Colon (tissue), 2 donors: ENCODE results near the gene APEX1.

Experiments used
- FAIRE-seq: peaks from 2 replicates; lab custom pipeline; 2012; peaks lifted over from hg19 to GRCh38; lab: Jason Lieb, UNC
- donor health status: control.
- donor health status: control.

APEX1 gene

DNA sequence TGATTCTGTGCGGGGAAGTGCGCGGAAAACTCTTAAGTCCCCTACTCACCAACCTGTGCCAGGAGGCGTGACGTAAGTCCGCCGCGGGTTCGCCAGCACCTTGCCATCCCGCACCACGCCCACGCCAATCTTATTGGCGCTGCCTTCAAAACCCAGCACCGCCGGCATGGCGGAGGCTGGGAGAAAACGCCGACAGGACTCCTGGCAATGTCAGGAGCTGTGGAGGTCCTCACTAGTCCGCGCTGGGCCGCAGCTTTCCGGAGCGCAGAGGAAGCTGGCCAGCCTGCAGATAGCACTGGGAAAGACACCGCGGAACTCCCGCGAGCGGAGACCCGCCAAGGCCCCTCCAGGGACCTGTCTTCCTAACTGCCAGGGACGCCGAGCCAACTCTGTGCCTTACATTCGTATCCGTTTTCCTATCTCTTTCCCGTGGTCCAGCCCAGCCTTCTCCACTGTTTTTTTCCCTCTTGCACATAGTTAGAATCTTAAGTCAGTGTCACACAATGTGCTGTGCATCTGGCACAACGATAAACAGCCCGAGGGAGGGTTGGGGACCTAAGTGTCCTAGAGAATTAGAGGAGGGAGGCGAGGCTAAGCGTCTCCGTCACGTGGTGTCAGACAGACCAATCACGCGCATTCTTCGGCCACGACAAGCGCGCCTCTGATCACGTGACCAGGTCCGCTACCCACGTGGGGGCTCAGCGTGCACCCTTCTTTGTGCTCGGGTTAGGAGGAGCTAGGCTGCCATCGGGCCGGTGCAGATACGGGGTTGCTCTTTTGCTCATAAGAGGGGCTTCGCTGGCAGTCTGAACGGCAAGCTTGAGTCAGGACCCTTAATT is at the start of gene APEX1, which contains the start of gene OSGEP:
APEX1 (plus strand) TSS at position 711 of the 839 bp plus-strand sequence. CDS start 420 bp downstream, outside the sequence.
OSGEP (minus strand) TSS at position 297 of the 839 bp plus-strand sequence; CDS start at position 168, 129 bp downstream.
- peak; percentile 53 for FAIRE-seq

DNA sequence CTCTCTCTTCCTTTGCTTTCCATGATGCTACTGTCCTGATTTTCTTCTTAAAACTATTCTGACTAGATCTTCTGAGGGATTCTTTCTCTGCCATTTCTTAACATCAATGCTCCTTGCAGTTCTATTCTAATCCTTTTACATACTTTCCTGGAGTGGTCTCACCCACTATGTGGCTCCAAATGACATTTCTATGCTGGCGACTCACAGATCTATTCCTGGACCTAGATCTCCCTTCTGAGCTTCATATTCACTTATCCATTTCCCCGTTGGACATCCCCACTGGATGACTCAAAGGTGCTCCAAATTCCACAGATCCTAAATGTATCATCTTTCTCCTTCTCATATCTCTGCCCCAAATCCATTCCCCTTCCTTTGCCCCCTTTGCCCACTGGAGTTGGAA is 45.8 kb upstream of the APEX1 start:
- no peak for FAIRE-seq

DNA sequence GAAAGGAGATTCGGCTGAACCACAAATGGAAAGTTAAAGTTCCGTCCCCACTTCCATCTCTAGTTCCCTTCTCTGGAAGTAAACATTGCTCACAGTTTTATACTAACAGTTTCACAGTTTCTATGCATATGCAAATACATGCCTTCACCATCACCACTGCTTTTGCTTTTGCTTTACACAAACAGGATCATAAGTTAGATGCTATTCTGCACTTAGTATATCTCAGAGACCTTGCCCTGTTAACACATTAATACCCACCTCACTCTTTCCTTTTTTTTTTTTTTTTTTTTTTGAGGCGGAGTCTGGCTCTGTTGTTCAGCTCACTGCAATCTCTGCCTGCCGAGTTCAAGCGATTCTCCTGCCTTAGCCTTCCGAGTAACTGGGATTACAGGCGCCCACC is 42.6 kb upstream of the APEX1 start:
- FAIRE-seq, result no peak

- no peak for FAIRE-seq
Observed at GRCh38 chr14:20412876-20413743, 41.9 kb upstream of the APEX1 start, which contains the start of gene TEP1. TSS of gene TEP1 (minus strand) at chr14:20413501. CDS start at chr14:20408439, 5,062 bp downstream.

DNA sequence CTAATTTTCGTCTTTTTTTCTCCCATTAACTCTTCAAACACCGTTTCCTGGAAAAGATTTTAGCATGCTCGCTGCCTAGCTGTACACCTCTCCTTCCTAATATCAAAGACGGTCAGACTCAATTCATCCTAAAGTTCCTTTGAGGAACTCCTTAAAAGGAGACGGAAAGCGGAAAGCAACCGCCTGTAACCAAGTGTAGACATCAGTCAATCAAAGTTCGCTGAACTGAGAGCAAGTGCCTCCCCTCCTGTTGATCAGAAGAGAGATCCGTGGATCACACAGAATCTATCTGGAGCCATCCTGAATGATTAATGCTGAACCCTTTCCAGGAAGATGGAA is 41.3 kb upstream of the APEX1 start:
- no peak for FAIRE-seq

DNA sequence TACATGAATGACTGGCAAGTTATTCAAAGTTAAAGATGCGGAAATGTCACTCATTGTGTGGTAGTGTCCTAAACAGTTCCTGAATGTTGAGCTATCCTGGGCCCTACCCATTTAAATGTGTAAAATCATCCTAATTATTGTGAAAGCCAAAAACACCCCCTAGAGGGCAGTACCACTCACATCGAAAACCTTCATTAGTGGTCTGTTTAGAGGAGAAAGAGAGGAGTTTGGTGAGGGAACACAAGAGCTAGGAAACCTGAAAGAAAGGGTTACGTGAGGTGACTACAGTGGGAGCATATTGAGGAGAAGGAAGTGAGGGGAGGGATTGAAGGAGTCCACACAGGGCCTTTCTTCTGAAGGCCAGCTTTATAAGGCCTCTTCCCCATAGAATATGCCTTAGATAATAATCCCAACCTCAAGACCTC is 39.2 kb upstream of the APEX1 start:
- no peak for FAIRE-seq

DNA sequence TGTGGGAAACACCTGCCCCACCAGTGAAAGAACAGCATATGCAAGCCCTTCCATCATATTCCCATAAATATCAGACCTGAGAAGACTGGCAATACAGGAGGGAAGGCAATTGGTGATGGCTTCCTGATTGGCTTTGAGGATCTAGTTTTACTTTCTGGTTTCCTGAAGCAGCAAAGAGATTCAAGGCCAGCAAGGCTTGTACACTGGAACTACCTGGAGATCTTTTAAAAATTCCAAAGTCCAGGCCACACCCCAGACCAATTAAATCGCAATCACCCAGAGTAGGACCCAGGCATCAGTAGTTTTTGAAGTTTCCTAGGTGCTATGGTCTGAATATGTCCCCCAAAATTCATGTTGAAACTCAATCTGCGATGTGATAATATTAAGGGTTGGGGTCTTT is 38.8 kb upstream of the APEX1 start:
- no peak for FAIRE-seq

GRCh38 chr14:20417250-20418186 is 37.5 kb upstream of the APEX1 start:
- FAIRE-seq, result no peak

DNA sequence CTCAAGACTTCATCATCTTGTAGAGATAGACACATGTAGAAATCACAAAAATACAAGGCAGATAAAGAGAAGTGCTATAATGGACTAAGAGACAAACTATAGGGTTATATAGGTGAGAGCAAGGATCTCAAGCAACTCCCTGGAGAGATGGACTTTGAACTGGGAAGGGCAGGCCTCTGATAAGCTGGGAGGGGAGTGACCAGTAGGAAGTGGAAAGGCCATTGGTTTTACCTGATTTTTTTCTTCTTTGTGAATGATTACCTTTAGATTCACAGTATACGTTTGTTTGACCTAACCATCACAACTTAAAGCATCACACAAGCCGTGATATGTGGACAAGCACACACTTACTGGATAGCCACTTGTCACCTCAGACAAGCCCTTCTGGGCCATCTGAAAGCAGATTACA is 36.5 kb upstream of the APEX1 start:
- FAIRE-seq, result peak; percentile 36

DNA sequence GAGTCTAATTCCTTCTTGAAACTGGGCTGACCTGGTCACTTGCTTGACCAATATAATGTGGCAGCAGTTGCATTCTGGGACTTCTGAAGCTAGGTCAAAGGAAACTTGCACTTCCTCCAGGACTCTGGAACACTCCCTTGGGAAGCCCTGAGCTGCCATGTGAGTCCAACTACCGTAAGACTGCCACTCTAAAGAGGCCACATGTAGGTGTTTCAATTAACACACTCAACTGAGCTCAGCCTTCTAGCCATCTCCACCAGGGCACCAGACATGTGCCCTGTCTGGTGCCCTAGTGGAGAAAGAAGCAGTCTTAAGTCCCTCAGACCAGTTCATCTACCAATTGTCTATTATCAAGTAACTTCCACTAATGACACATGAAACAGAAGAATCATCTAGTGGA is 35.6 kb upstream of the APEX1 start:
- no peak for FAIRE-seq

GRCh38 chr14:20421267-20421666 is 33.8 kb upstream of the APEX1 start:
- FAIRE-seq, result no peak

DNA sequence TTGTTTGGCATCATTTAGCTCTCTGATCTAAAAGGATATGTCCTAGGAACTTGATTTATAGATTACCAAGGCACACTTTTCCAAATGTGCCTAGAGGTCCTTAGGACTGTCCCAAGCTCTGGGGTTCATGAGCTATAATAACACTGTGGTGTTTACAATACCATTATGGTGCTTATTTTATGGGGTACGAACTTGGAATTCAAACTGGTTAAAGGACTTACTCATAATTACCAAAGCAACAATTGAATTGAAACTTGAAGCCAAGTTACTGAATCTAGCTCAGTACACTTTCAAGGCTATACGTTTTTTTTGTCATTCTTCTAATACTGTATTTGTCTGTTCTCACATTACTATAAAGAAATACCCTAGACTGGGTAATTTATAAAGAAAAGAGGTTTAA is 32.1 kb upstream of the APEX1 start:
- FAIRE-seq, result no peak

- no peak for FAIRE-seq
Observed at GRCh38 chr14:20424851-20425250, 30.2 kb upstream of the APEX1 start.

DNA sequence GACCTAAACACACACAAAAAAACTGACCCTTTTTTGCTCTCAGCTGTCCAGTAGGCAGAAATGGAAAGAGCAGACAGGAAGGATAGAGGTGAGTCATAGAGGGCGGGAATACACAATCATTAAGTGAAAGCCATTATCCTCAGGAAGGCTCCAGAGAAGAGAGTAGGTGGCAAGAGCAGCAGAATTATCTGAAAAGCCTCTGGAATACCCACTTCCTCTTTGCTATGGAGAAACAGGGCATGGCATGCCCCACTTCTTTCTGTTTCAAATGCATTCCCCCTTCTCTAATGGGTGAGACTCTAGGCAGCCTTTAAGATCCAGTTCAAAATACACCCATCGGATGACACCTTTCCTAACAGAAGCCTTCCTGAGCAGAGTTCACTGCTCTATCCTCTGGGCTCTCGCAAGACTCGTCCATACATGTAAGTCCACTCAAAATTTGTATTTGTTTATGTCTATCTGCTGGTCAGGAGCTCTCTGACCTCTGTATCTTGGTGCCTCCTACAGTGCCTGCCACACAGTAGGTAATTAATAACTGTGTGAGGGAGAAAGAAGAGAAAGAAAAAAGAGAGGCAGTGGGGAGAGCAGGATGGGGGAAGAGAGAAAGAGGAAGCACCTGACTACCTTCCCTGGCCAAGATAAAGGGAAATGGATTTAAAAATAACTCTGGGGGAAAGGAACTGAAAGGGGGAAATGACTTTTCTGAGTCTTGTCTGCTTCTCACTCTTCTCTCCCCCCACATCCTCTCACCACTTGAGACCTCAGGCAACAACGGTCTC is 27.6 kb upstream of the APEX1 start:
- no peak for FAIRE-seq

DNA sequence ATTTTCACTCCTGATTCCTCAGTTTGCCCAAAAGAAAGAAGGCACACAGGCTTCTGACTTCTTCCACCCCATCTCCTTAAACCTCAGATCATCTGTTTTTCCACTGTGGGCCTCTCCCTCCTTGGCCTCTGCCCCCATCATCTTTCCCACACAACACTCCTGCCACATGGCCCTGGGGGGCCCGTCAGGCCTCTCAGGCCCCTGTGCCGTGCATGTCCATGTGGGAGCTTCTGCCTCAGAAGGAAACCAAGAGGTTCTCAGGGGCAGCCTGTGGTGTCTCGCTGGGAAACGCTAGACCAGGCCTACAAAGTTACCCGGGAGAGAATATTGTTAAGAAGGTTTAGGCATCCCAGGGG is 27.0 kb upstream of the APEX1 start:
- no peak for FAIRE-seq

GRCh38 chr14:20428802-20429201 is 26.2 kb upstream of the APEX1 start:
- FAIRE-seq, result no peak

- FAIRE-seq, result no peak
Observed at GRCh38 chr14:20429801-20430669, 25.0 kb upstream of the APEX1 start.

DNA sequence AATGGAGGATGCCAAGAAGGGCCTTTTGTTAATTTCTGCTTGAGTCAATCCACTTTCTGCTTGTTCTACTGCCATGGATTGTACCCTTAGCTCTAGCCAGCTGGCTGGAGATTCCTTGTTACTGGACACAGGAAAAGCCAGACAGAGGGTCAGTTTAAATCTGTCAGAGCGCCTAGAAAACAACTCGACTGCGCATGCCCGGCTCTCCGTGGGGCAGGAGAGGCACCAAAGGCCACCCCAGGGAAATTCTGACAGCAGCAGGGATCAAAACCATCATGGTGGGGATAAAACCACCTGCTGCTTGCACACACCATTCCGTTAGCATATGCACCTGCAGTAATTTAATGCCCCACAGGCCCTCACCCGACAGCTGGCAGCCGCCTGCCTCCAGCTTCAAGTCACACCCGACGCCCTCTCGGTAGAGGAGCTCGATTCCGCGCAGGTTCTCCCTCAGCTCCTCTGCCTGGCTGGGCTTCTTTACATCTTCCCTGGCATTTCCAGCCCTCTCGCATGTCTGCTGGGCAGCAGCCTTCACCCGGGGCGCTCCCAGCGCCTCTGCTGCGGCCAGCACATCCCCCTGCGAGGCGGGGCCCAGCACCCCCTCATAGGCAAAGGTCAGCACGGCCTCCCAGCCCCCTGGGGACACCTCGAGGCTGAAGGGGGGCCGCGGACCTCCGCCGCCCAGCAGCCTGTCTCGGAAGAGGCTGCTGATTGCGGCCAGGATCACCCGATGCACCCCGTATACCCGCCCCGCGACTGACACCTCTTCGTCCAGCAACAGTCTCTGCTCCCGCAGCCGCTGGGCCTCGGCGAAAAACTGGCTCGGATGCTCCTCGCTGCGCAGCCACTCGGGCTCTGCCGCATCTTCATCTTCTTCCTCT is 20.1 kb upstream of the APEX1 start:
- FAIRE-seq, result no peak
